H54 (cell line): Measurements from ENCODE around the gene RIPK3.
A peak's percentile ranks its signal among the peaks of the same experiment; 100 is the strongest.

Source experiments
- DNase-seq: peaks from one replicate; pipeline ENCODE4 v3.0.0; 2011; ENCODE audit warnings: low spot score, mixed read lengths; ENCODE audit not compliant: insufficient read length
- FAIRE-seq: peaks from 3 replicates; lab custom pipeline; 2011; peaks lifted over from hg19 to GRCh38; lab: Jason Lieb, UNC
- POLR2A ChIP-seq: IDR thresholded peaks from 2 replicates; pipeline ENCODE4 v1.6.1; 2011; ENCODE audit warnings: low read depth, mild to moderate bottlenecking, low read length

Gene RIPK3

GRCh38 chr14:24314377-24315193 lies 25.2 kb downstream of the RIPK3 start:
- FAIRE-seq = no peak
- no peak for TF ChIP-seq POLR2A
- DNase-seq = no peak

- TF ChIP-seq POLR2A = no peak
- FAIRE-seq (no peak), DNase-seq (no peak)
Measured at GRCh38 chr14:24313913-24314312, 25.9 kb downstream of the RIPK3 start.

GRCh38 chr14:24312736-24313507 lies 26.9 kb downstream of the RIPK3 start:
- DNase-seq = no peak
- FAIRE-seq = no peak
- TF ChIP-seq POLR2A = no peak

GRCh38 chr14:24311837-24312615 lies 27.8 kb downstream of the RIPK3 start:
- FAIRE-seq = no peak
- DNase-seq = no peak
- no peak for TF ChIP-seq POLR2A

GRCh38 chr14:24310646-24311604 lies 28.9 kb downstream of the RIPK3 start, which contains the start of gene LTB4R:
Gene LTB4R (plus strand): TSS chr14:24311502. CDS start chr14:24315652, 4,150 bp downstream.
- no peak for DNase-seq
- no peak for TF ChIP-seq POLR2A
- no peak for FAIRE-seq

GRCh38 chr14:24310265-24310645 lies 29.5 kb downstream of the RIPK3 start:
- no peak for TF ChIP-seq POLR2A
- FAIRE-seq (no peak), DNase-seq (no peak)

- no peak for FAIRE-seq
- TF ChIP-seq POLR2A = no peak
Measured at GRCh38 chr14:24309538-24310264, 30.1 kb downstream of the RIPK3 start, which contains the start of gene LTB4R2. Gene LTB4R2 (plus strand): TSS chr14:24310140. CDS start chr14:24310665, 525 bp downstream.

GRCh38 chr14:24308342-24309124 lies 31.3 kb downstream of the RIPK3 start:
- FAIRE-seq (no peak), DNase-seq (no peak)
- no peak for TF ChIP-seq POLR2A

More at GRCh38 chr14:24309538-24310264, 30.1 kb downstream of the RIPK3 start, which contains the start of gene LTB4R2:
- no peak for DNase-seq

- peak; percentile 65 for DNase-seq
- FAIRE-seq = no peak
Measured at GRCh38 chr14:24307575-24308341, 32.0 kb downstream of the RIPK3 start, which contains the start of gene CIDEB. Gene CIDEB (minus strand): TSS chr14:24307977. CDS start chr14:24307858, 119 bp downstream.

GRCh38 chr14:24307156-24307574 lies 32.6 kb downstream of the RIPK3 start:
- no peak for DNase-seq
- no peak for TF ChIP-seq POLR2A
- FAIRE-seq = no peak

More at GRCh38 chr14:24307575-24308341, 32.0 kb downstream of the RIPK3 start, which contains the start of gene CIDEB:
- TF ChIP-seq POLR2A = no peak

GRCh38 chr14:24304019-24304387 lies 35.8 kb downstream of the RIPK3 start:
- DNase-seq (no peak), FAIRE-seq (no peak)
- no peak for TF ChIP-seq POLR2A
